Trophoblast cell (in vitro differentiated cells and primary cell): Measurements from ENCODE around the gene S100A12.

Experiments used
- DNase-seq, 2 donors: peaks; one replicate each; pipeline ENCODE4 v3.0.0-alpha.2; 2016
- H2AFZ ChIP-seq: 2 replicates; pipeline ENCODE4 v1.6.1; 2013; ENCODE audit warnings: low read length, moderate library complexity, mild to moderate bottlenecking; ENCODE audit not compliant: insufficient read depth, poor library complexity
- H2AK5ac ChIP-seq: 2 replicates; pipeline ENCODE4 v1.6.1; 2013; ENCODE audit warnings: mild to moderate bottlenecking, low read length
- H2BK120ac ChIP-seq: 2 replicates; pipeline ENCODE4 v1.6.1; 2013; ENCODE audit warnings: low read length, mild to moderate bottlenecking, moderate library complexity; ENCODE audit not compliant: insufficient read depth, poor library complexity
- H2BK12ac ChIP-seq: 2 replicates; pipeline ENCODE4 v1.6.1; 2013; ENCODE audit warnings: mild to moderate bottlenecking, low read length, moderate library complexity
- H2BK5ac ChIP-seq: 2 replicates; pipeline ENCODE4 v1.6.1; 2013; ENCODE audit warnings: low read length, low read depth, moderate library complexity, mild to moderate bottlenecking; ENCODE audit not compliant: poor library complexity
- H3K14ac ChIP-seq: 2 replicates; pipeline ENCODE4 v1.6.1; 2013; ENCODE audit warnings: mild to moderate bottlenecking, low read length
- H3K18ac ChIP-seq: 2 replicates; pipeline ENCODE4 v1.6.1; 2013; ENCODE audit warnings: mild to moderate bottlenecking, low read length
- H3K23ac ChIP-seq: 2 replicates; pipeline ENCODE4 v1.6.1; 2013; ENCODE audit warnings: low read length
- H3K27ac ChIP-seq: 2 replicates; pipeline ENCODE4 v1.5.1; 2013; ENCODE audit warnings: low read depth, mild to moderate bottlenecking, inconsistent platforms, low read length, moderate library complexity
- H3K27me3 ChIP-seq: 2 replicates; pipeline ENCODE4 v1.6.1; 2013; ENCODE audit warnings: inconsistent platforms, mild to moderate bottlenecking, low read length, moderate library complexity; ENCODE audit not compliant: insufficient read depth
- H3K36me3 ChIP-seq, 2 experiments: 1 replicate in 1 of 2; 2 replicates in 1 of 2; pipeline ENCODE4 v1.6.1; 2013; ENCODE audit warnings: low read length in 2 of 2, mild to moderate bottlenecking in 2 of 2, moderate library complexity in 1 of 2; ENCODE audit not compliant: insufficient read depth in 2 of 2, control insufficient read depth in 1 of 2
- H3K4ac ChIP-seq: 2 replicates; pipeline ENCODE4 v1.6.1; 2013; ENCODE audit warnings: low read depth, mild to moderate bottlenecking, low read length, moderate library complexity
- H3K4me1 ChIP-seq, 2 experiments: 1 replicate in 1 of 2; 2 replicates in 1 of 2; pipeline ENCODE4 v1.6.1; 2013; ENCODE audit warnings: low read length in 2 of 2, mild to moderate bottlenecking in 2 of 2, moderate library complexity in 1 of 2; ENCODE audit not compliant: insufficient read depth in 2 of 2, control insufficient read depth in 1 of 2
- H3K4me2 ChIP-seq: 2 replicates; pipeline ENCODE4 v1.6.1; 2013; ENCODE audit warnings: inconsistent platforms, mild to moderate bottlenecking, low read length, moderate library complexity
- H3K4me3 ChIP-seq: 2 replicates; pipeline ENCODE4 v1.5.1; 2013; ENCODE audit warnings: mild to moderate bottlenecking, low read depth, low read length, inconsistent platforms
- H3K79me1 ChIP-seq: one replicate; pipeline ENCODE4 v1.6.1; 2013; ENCODE audit warnings: low read length
- H3K79me2 ChIP-seq: 2 replicates; pipeline ENCODE4 v1.6.1; 2013; ENCODE audit warnings: low read length, mild to moderate bottlenecking; ENCODE audit not compliant: control insufficient read depth, insufficient read depth, poor library complexity
- H3K9ac ChIP-seq: 2 replicates; pipeline ENCODE4 v1.6.1; 2013; ENCODE audit warnings: mild to moderate bottlenecking, low read length
- H3K9me3 ChIP-seq: 2 replicates; pipeline ENCODE4 v1.6.1; 2013; ENCODE audit warnings: low read depth, mild to moderate bottlenecking, control low read depth, inconsistent platforms, low read length; ENCODE audit not compliant: insufficient read depth
- H4K12ac ChIP-seq: 2 replicates; pipeline ENCODE4 v1.6.1; 2013; ENCODE audit warnings: low read depth, mild to moderate bottlenecking, low read length, moderate library complexity
- H4K8ac ChIP-seq: 2 replicates; pipeline ENCODE4 v1.6.1; 2013; ENCODE audit warnings: low read depth, mild to moderate bottlenecking, low read length, moderate library complexity
- H4K91ac ChIP-seq: one replicate; pipeline ENCODE4 v1.6.1; 2013; ENCODE audit warnings: low read depth, mild to moderate bottlenecking, low read length, moderate library complexity
- WGBS: extraction: QIAGEN DNeasy Blood & Tissue Kit; methylation state at CpG from one replicate; pipeline ENCODE4 v1.1.7; 2013; ENCODE audit warnings: missing lambda C conversion rate; ENCODE audit not compliant: insufficient read length, insufficient coverage; ENCODE audit errors: extremely low coverage; 5-methylcytosine and 5-hydroxymethylcytosine counted together

The S100A12 gene

DNA sequence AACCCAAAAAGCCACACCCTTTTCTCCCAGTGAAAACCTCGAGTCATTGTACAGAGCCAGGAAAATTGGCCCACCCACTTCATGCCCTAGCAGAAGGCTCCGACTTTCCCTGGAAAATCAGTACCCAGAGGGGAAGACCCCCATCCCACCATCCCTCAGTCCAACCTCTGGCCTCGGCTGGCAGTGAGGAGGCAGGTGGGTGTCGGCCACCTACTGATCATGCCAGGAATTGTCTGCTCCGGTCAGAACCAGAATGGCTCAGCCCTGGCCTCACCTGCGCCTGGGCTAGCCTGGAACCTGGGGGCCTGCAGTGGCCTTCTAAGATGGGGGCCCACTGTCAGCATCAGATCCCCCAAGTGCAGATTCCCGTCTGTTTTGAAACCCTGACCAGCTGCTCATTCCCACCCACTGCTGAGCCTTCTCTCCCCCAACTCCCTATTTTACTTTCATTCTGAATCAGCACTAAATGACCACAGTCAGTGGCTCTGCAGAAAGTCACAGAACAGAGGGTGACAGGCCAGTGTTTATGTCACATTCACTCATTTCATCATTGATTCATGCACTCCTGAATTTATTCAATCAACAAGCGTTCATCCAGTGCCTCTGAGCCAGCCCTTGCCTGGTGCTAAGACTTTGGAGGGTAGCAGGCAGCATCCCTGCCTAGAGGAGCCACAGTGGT is 20.8 kb downstream of the S100A12 start:
- no peak overlapping the region for H3K23ac ChIP-seq
- no peak overlapping the region for H3K4me3 ChIP-seq
- no peaks in the 10 kb centered on the region for H3K79me2 ChIP-seq
- WGBS = no CpG with 5 or more reads among the region's 8 CpGs
- H3K36me3 ChIP-seq = no peaks in the 10 kb centered on the region
- H3K4me2 ChIP-seq = no peak overlapping the region
- no peak overlapping the region for H4K91ac ChIP-seq
- no peak overlapping the region for H3K18ac ChIP-seq
- no peak overlapping the region for H3K4ac ChIP-seq
- H3K14ac ChIP-seq = no peak overlapping the region
- no peak overlapping the region for H2BK5ac ChIP-seq
- H3K9me3 ChIP-seq = no peaks in the 10 kb centered on the region
- H2AK5ac ChIP-seq = no peak overlapping the region
- H3K27ac ChIP-seq = no peak overlapping the region
- peaks cover 5 to 7% of the 10 kb centered on the region in 2 experiments for H3K4me1 ChIP-seq
- H2BK12ac ChIP-seq = no peak overlapping the region
- no peak overlapping the region for H3K9ac ChIP-seq
- no peak for DNase-seq
- H2AFZ ChIP-seq = no peak overlapping the region
- H3K27me3 ChIP-seq = no peaks in the 10 kb centered on the region
- no peak overlapping the region for H4K8ac ChIP-seq
- no peak overlapping the region for H2BK120ac ChIP-seq
- H4K12ac ChIP-seq = no peak overlapping the region
- no peaks in the 10 kb centered on the region for H3K79me1 ChIP-seq

DNA sequence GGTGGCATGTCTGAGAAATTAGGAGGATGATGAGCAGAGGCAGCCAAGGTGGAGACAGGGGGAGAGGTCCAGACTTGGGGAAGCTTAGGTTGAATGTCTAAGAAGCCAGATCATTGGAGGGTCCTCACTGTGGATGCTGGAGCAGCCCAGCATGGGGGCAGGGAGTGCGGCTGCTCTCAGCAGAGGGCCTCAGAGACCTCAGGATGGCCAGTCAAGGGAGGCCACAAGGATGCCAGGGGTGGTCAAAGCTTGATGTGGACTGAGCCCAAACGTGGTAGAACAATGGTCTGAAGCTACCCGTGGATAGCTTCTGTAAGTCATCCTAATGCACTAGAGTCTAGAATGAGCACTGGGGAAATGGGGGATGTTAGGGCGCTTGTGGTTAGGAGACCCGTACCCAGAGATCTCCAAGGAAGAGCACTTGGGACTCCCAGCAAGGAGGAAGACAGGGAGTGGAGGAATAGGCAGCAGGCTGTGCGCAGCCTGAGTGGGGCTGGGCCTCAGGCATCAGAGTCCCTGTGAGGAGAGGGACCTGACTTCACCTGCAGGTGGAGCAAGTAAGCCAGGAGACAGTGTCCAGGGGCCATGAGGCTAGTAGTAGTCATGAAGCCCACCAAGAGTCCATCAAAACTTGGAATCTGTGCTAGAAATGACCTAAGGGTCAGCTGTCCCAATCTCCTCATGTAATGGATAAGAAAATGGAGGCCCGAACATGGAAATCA is 22.0 kb downstream of the S100A12 start:
- no peak overlapping the region for H3K4ac ChIP-seq
- H3K4me2 ChIP-seq = no peak overlapping the region
- H3K27me3 ChIP-seq = no peaks in the 10 kb centered on the region
- no peaks in the 10 kb centered on the region for H3K36me3 ChIP-seq
- no peak overlapping the region for H4K8ac ChIP-seq
- DNase-seq = peak in 1 of 2 donors; percentile 50
- no peak overlapping the region for H2AK5ac ChIP-seq
- no peak overlapping the region for H3K18ac ChIP-seq
- H3K4me1 ChIP-seq = peaks cover 8 to 9% of the 10 kb centered on the region in 2 experiments
- no CpG with 5 or more reads among the region's 7 CpGs for WGBS
- no peak overlapping the region for H3K23ac ChIP-seq
- H3K27ac ChIP-seq = no peak overlapping the region
- H2BK120ac ChIP-seq = no peak overlapping the region
- no peak overlapping the region for H3K14ac ChIP-seq
- no peaks in the 10 kb centered on the region for H3K9me3 ChIP-seq
- H2BK12ac ChIP-seq = no peak overlapping the region
- no peak overlapping the region for H3K4me3 ChIP-seq
- H4K12ac ChIP-seq = no peak overlapping the region
- no peak overlapping the region for H2AFZ ChIP-seq
- H3K79me1 ChIP-seq = peaks cover 2% of the 10 kb centered on the region
- no peaks in the 10 kb centered on the region for H3K79me2 ChIP-seq
- H3K9ac ChIP-seq = no peak overlapping the region
- no peak overlapping the region for H4K91ac ChIP-seq
- no peak overlapping the region for H2BK5ac ChIP-seq

DNA sequence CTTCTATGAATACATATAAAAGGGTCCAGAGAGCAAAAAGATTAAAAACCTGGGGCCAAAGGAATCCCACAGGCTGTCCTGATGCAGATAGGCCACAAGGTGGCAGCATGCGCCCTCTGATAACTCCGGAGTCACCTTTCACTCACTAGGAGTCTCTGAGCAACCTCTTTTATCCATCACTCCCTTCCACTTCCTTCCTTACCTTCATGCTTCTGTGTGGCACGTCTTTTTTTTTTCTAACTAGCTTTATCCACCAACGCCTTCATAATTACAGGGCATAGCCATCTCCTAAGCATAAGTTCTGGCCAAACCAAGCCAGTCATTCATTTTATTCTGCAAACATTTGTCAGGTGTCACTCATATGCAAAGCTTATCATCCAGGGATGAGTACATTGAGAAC is 22.9 kb downstream of the S100A12 start:
- Histone ChIP-seq H2BK12ac (no peak overlapping the region), H3K79me2 (no peaks in the 10 kb centered on the region), H3K4ac (no peak overlapping the region), H3K79me1 (peaks cover 2% of the 10 kb centered on the region), H3K4me1 (peaks cover 8 to 9% of the 10 kb centered on the region in 2 experiments), H3K14ac (no peak overlapping the region), H3K9ac (no peak overlapping the region), H4K8ac (no peak overlapping the region), H3K27me3 (no peaks in the 10 kb centered on the region), H3K36me3 (no peaks in the 10 kb centered on the region), H2BK5ac (no peak overlapping the region), H4K91ac (no peak overlapping the region), H3K27ac (no peak overlapping the region), H3K9me3 (no peaks in the 10 kb centered on the region), H3K18ac (no peak overlapping the region), H3K23ac (no peak overlapping the region), H2AFZ (no peak overlapping the region), H4K12ac (no peak overlapping the region), H2BK120ac (no peak overlapping the region), H3K4me3 (no peak overlapping the region), H3K4me2 (no peak overlapping the region), H2AK5ac (no peak overlapping the region)
- peak; percentile 67 to 85 for DNase-seq
- no CpG with 5 or more reads among the region's 4 CpGs for WGBS

DNA sequence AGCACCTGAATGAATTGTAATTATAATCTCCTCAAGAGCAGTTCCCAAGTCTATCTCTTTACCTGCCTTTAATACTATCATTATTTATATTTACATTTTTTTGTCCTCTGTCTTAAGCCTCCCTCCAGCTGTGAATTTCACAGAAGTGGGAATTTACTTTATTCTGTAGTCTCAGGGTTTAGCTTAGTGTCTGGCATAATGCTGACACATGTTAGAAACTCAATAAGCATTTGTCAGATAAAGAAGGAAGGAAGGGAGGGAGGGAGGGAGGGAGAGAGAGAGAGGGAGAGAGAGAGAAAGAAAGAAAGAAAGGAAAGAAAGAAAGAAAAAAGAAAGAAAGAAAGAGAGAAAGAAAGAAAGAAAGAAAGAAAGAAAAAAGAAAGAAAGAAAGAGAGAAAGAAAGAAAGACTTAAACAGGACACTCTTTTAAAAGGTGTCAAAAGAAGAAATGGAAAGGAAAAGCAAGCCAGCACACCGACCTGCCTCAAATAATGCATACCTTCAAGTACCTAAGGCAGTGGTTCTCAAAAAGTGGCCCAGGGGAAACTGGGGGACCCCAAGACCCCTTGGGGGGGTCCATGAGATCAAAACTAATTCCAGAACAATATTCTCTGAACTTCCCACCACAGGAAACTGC is 25.0 kb downstream of the S100A12 start:
- Histone ChIP-seq H3K27ac (no peak overlapping the region), H3K9me3 (no peaks in the 10 kb centered on the region), H3K18ac (no peak overlapping the region), H2BK120ac (no peak overlapping the region), H3K79me1 (peaks cover 2% of the 10 kb centered on the region), H3K4me2 (no peak overlapping the region), H3K4me3 (no peak overlapping the region), H3K23ac (no peak overlapping the region), H4K12ac (no peak overlapping the region), H3K79me2 (no peaks in the 10 kb centered on the region), H3K27me3 (no peaks in the 10 kb centered on the region), H3K14ac (no peak overlapping the region), H2BK5ac (no peak overlapping the region), H3K36me3 (no peaks in the 10 kb centered on the region), H2AK5ac (no peak overlapping the region), H3K9ac (no peak overlapping the region), H3K4ac (no peak overlapping the region), H3K4me1 (peaks cover 1 to 5% of the 10 kb centered on the region in 2 experiments), H4K91ac (no peak overlapping the region), H2BK12ac (no peak overlapping the region), H4K8ac (no peak overlapping the region), H2AFZ (no peak overlapping the region)
- WGBS = no CpG with 5 or more reads among the region's 1 CpG
- no peak for DNase-seq
